ENCODE data around the gene MAML3.

MAML3 gene

DNA sequence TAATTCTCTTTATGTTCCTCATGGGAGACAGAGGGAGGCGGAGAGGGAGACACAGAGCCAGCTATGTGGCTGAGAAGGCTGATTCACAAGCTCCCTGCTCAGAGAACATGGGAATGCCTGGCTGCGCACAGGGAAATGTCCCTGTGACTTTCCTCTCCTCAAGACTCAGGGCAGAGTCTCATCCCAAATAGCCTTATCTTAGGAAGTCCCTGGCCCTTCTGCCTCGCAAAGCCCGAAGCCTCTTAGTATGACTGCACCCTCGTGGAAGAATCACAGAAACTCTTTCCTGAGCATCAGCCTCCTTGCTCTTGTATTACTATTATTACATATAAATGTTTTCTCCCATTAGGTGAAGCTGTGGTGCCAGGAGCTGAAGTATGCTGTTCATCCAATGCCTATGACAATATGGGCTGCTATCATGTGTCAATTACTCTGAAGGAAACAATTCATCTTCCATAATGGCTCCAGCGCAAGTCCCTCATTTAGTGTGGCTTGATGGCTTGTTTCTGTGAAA, 257.8 kb downstream of the MAML3 start:
- H3K27ac ChIP-seq (replicated peaks): no peak overlapping the region
- TF ChIP-seq, protein P1, sequence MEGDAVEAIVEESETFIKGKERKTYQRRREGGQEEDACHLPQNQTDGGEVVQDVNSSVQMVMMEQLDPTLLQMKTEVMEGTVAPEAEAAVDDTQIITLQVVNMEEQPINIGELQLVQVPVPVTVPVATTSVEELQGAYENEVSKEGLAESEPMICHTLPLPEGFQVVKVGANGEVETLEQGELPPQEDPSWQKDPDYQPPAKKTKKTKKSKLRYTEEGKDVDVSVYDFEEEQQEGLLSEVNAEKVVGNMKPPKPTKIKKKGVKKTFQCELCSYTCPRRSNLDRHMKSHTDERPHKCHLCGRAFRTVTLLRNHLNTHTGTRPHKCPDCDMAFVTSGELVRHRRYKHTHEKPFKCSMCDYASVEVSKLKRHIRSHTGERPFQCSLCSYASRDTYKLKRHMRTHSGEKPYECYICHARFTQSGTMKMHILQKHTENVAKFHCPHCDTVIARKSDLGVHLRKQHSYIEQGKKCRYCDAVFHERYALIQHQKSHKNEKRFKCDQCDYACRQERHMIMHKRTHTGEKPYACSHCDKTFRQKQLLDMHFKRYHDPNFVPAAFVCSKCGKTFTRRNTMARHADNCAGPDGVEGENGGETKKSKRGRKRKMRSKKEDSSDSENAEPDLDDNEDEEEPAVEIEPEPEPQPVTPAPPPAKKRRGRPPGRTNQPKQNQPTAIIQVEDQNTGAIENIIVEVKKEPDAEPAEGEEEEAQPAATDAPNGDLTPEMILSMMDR (IDR thresholded peaks at IDR 0.05; ENCODE audit: insufficient read depth, low read length): no peak
- DNase-seq (ENCODE audit: low read depth in 1 of 2, low spot score in 1 of 2): no peak

DNA sequence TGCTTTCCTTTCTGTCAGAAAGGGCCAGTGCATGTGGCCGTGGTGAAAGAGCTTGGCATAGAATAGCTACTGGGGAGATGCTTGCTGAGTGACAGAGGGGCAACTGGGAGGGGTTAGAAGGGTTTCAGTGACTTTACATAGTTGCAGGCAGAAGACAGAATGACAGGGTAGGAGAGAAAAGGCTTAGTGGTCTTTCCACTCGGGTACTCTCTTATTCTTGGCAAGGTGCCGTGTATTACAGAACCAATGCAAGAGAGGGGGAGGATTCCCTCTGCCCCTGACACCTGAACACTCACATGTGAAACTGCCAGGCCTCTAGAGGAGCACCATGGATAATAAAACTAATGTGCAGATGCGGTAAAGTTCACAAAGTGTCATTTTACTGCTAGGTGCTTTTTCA, 260.2 kb downstream of the MAML3 start:
- DNase-seq (ENCODE audit: low read depth in 1 of 2, low spot score in 1 of 2): no peak
- no peak overlapping the region for H3K4me3 ChIP-seq (replicated peaks; ENCODE audit: insufficient read depth, low read length)
- no peak overlapping the region for H3K27ac ChIP-seq (replicated peaks)
- no peaks in the 10 kb centered on the region for H3K27me3 ChIP-seq (ENCODE audit: insufficient read depth, poor library complexity, severe bottlenecking)
- no peak for TF ChIP-seq POLR2AphosphoS5 (IDR thresholded peaks at IDR 0.05; ENCODE audit: low read depth)
- TF ChIP-seq SPI1 (IDR thresholded peaks at IDR 0.05; ENCODE audit: borderline replicate concordance, low read depth): no peak
- TF ChIP-seq, protein P1 (IDR thresholded peaks at IDR 0.05; ENCODE audit: insufficient read depth, low read length): no peak
- TF ChIP-seq GABPA (IDR thresholded peaks at IDR 0.05; ENCODE audit: low read depth): no peak
- TF ChIP-seq, protein P2, sequence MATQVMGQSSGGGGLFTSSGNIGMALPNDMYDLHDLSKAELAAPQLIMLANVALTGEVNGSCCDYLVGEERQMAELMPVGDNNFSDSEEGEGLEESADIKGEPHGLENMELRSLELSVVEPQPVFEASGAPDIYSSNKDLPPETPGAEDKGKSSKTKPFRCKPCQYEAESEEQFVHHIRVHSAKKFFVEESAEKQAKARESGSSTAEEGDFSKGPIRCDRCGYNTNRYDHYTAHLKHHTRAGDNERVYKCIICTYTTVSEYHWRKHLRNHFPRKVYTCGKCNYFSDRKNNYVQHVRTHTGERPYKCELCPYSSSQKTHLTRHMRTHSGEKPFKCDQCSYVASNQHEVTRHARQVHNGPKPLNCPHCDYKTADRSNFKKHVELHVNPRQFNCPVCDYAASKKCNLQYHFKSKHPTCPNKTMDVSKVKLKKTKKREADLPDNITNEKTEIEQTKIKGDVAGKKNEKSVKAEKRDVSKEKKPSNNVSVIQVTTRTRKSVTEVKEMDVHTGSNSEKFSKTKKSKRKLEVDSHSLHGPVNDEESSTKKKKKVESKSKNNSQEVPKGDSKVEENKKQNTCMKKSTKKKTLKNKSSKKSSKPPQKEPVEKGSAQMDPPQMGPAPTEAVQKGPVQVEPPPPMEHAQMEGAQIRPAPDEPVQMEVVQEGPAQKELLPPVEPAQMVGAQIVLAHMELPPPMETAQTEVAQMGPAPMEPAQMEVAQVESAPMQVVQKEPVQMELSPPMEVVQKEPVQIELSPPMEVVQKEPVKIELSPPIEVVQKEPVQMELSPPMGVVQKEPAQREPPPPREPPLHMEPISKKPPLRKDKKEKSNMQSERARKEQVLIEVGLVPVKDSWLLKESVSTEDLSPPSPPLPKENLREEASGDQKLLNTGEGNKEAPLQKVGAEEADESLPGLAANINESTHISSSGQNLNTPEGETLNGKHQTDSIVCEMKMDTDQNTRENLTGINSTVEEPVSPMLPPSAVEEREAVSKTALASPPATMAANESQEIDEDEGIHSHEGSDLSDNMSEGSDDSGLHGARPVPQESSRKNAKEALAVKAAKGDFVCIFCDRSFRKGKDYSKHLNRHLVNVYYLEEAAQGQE (IDR thresholded peaks at IDR 0.05; ENCODE audit: insufficient replicate concordance, low read depth): no peak

More for the DNA sequence above, 257.8 kb downstream of the MAML3 start:
- Histone ChIP-seq H3K4me3 (replicated peaks; ENCODE audit: insufficient read depth, low read length) (no peak overlapping the region), H3K27me3 (ENCODE audit: insufficient read depth, poor library complexity, severe bottlenecking) (no peaks in the 10 kb centered on the region)

GRCh38 chr4:139892973-139893736, 260.8 kb downstream of the MAML3 start:
- H3K27me3 ChIP-seq (ENCODE audit: insufficient read depth, poor library complexity, severe bottlenecking): no peaks in the 10 kb centered on the region
- no peak overlapping the region for H3K27ac ChIP-seq (replicated peaks)
- TF ChIP-seq POLR2AphosphoS5 (IDR thresholded peaks at IDR 0.05; ENCODE audit: low read depth) (no peak), GABPA (IDR thresholded peaks at IDR 0.05; ENCODE audit: low read depth) (no peak)
- TF ChIP-seq, protein P2 (IDR thresholded peaks at IDR 0.05; ENCODE audit: insufficient replicate concordance, low read depth): no peak
- no peak overlapping the region for H3K4me3 ChIP-seq (replicated peaks; ENCODE audit: insufficient read depth, low read length)
- DNase-seq (ENCODE audit: low read depth in 1 of 2, low spot score in 1 of 2): no peak

DNA sequence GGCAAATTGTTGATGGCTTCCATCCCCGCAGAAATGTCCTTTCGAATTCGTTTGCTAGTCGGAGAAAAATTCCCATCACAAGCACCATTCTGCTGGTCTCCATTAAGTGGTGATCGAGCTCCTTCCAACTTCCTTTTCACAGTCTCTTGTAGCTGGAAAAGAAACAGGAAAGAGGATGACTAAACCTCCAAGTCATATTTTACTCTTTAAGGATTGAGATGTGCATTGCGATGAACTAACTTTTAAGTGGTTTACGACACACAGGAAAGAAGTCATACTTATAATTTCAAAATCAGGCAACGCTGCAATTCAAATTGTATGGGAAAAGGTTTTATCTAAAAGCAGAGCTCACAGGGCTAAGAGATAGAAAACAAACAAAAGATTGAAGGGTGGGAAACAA, 263.2 kb downstream of the MAML3 start:
- TF ChIP-seq SPI1 (IDR thresholded peaks at IDR 0.05; ENCODE audit: borderline replicate concordance, low read depth): no peak
- TF ChIP-seq, protein P1 (IDR thresholded peaks at IDR 0.05; ENCODE audit: insufficient read depth, low read length): no peak
- TF ChIP-seq GABPA (IDR thresholded peaks at IDR 0.05; ENCODE audit: low read depth): no peak
- no peak for TF ChIP-seq POLR2AphosphoS5 (IDR thresholded peaks at IDR 0.05; ENCODE audit: low read depth)
- TF ChIP-seq, protein P2 (IDR thresholded peaks at IDR 0.05; ENCODE audit: insufficient replicate concordance, low read depth): no peak
- Histone ChIP-seq H3K27me3 (ENCODE audit: insufficient read depth, poor library complexity, severe bottlenecking) (no peaks in the 10 kb centered on the region), H3K27ac (replicated peaks) (peak overlapping the region; percentile 27), H3K4me3 (replicated peaks; ENCODE audit: insufficient read depth, low read length) (no peak overlapping the region)
- DNase-seq (ENCODE audit: low read depth in 1 of 2, low spot score in 1 of 2): peak; percentile 13 to 26

All from HL-60 (cell line).